ENCODE measurements around the gene RHOBTB1. TPM values are rescaled to one million over a fixed set of nuclear protein-coding genes. Genes with fewer than 3 reads are reported as not detected.

Gene RHOBTB1
- total and polyA plus RNA-seq, 5 donors, result 5.8 to 13.8 (median 9.7) TPM

GRCh38 chr10:60865198-60865783 is 78.7 kb downstream of the RHOBTB1 start:
- intact Hi-C loops (cut with DNase I), result no loop called here
- H3K4me1 ChIP-seq (ENCODE audit: control insufficient read depth, insufficient read depth, low read length), result peaks cover 2% of the 10 kb centered on the region
- WGBS, result 45% methylated on average over 2 of the region's 2 CpGs
- ATAC-seq (no peak), DNase-seq (no peak)
- H3K4me3 ChIP-seq (ENCODE audit: low read length), result no peak overlapping the region
- no peak overlapping the region for H3K27ac ChIP-seq (ENCODE audit: low read length)
- H3K9me3 ChIP-seq (ENCODE audit: control insufficient read depth, low read length), result no peaks in the 10 kb centered on the region
- H3K27me3 ChIP-seq (ENCODE audit: control insufficient read depth, insufficient read depth), result no peaks in the 10 kb centered on the region

GRCh38 chr10:60863796-60864195 is 80.2 kb downstream of the RHOBTB1 start:
- Histone ChIP-seq H3K4me3 (ENCODE audit: low read length) (no peak overlapping the region), H3K27me3 (ENCODE audit: control insufficient read depth, insufficient read depth) (no peaks in the 10 kb centered on the region), H3K4me1 (ENCODE audit: control insufficient read depth, insufficient read depth, low read length) (peaks cover 2% of the 10 kb centered on the region), H3K27ac (ENCODE audit: low read length) (no peak overlapping the region), H3K9me3 (ENCODE audit: control insufficient read depth, low read length) (no peaks in the 10 kb centered on the region)
- intact Hi-C loops (cut with DNase I), result no loop called here
- DNase-seq (no peak), ATAC-seq (no peak)
- 63% methylated on average over 5 of the region's 5 CpGs for WGBS

- Histone ChIP-seq H3K27ac (ENCODE audit: low read length) (no peak overlapping the region), H3K4me3 (ENCODE audit: low read length) (no peak overlapping the region), H3K9me3 (ENCODE audit: control insufficient read depth, low read length) (no peaks in the 10 kb centered on the region), H3K4me1 (ENCODE audit: control insufficient read depth, insufficient read depth, low read length) (peaks cover 2% of the 10 kb centered on the region), H3K27me3 (ENCODE audit: control insufficient read depth, insufficient read depth) (no peaks in the 10 kb centered on the region)
- DNase-seq (no peak), ATAC-seq (no peak)
- intact Hi-C loops (cut with DNase I), result no loop called here
These were observed 81.5 kb downstream of the RHOBTB1 start for GRCh38 chr10:60862517-60862916.

- WGBS, result 100% methylated on average over 2 of the region's 2 CpGs
- ATAC-seq (no peak), DNase-seq (no peak)
- Histone ChIP-seq H3K4me3 (ENCODE audit: low read length) (no peak overlapping the region), H3K27ac (ENCODE audit: low read length) (no peak overlapping the region), H3K9me3 (ENCODE audit: control insufficient read depth, low read length) (no peaks in the 10 kb centered on the region), H3K4me1 (ENCODE audit: control insufficient read depth, insufficient read depth, low read length) (peaks cover 2% of the 10 kb centered on the region), H3K27me3 (ENCODE audit: control insufficient read depth, insufficient read depth) (no peaks in the 10 kb centered on the region)
- intact Hi-C loops (cut with DNase I), result no loop called here
These were observed 87.6 kb downstream of the RHOBTB1 start for GRCh38 chr10:60856405-60856804.

GRCh38 chr10:60853637-60854036 is 90.3 kb downstream of the RHOBTB1 start:
- Histone ChIP-seq H3K4me3 (ENCODE audit: low read length) (no peak overlapping the region), H3K27ac (ENCODE audit: low read length) (no peak overlapping the region), H3K9me3 (ENCODE audit: control insufficient read depth, low read length) (no peaks in the 10 kb centered on the region), H3K4me1 (ENCODE audit: control insufficient read depth, insufficient read depth, low read length) (no peaks in the 10 kb centered on the region), H3K27me3 (ENCODE audit: control insufficient read depth, insufficient read depth) (no peaks in the 10 kb centered on the region)
- DNase-seq (no peak), ATAC-seq (no peak)
- 83% methylated on average over 3 of the region's 3 CpGs for WGBS
- intact Hi-C loops (cut with DNase I), result no loop called here

- no peak for DNase-seq
- no peak overlapping the region for H3K4me3 ChIP-seq (ENCODE audit: low read length)
- intact Hi-C loops (cut with DNase I), result no loop called here
- 73% methylated on average over 4 of the region's 4 CpGs for WGBS
- peak in 1 of 2 donors; percentile 43 for ATAC-seq
- no peaks in the 10 kb centered on the region for H3K9me3 ChIP-seq (ENCODE audit: control insufficient read depth, low read length)
- peaks cover 2% of the 10 kb centered on the region for H3K4me1 ChIP-seq (ENCODE audit: control insufficient read depth, insufficient read depth, low read length)
- H3K27ac ChIP-seq (ENCODE audit: low read length), result no peak overlapping the region
- no peaks in the 10 kb centered on the region for H3K27me3 ChIP-seq (ENCODE audit: control insufficient read depth, insufficient read depth)
These were observed 90.9 kb downstream of the RHOBTB1 start for GRCh38 chr10:60853107-60853506.

GRCh38 chr10:60849740-60850139 is 94.2 kb downstream of the RHOBTB1 start:
- peaks cover 2% of the 10 kb centered on the region for H3K4me1 ChIP-seq (ENCODE audit: control insufficient read depth, insufficient read depth, low read length)
- ATAC-seq, result no peak
- no peaks in the 10 kb centered on the region for H3K9me3 ChIP-seq (ENCODE audit: control insufficient read depth, low read length)
- intact Hi-C loops (cut with DNase I), result no loop called here
- no peak overlapping the region for H3K27ac ChIP-seq (ENCODE audit: low read length)
- H3K4me3 ChIP-seq (ENCODE audit: low read length), result no peak overlapping the region
- 92% methylated on average over 1 of the region's 1 CpG for WGBS
- no peaks in the 10 kb centered on the region for H3K27me3 ChIP-seq (ENCODE audit: control insufficient read depth, insufficient read depth)
- DNase-seq, result no peak

GRCh38 chr10:60849217-60849616 is 94.8 kb downstream of the RHOBTB1 start:
- ATAC-seq (peak in 1 of 2 donors; percentile 28), DNase-seq (peak in 2 of 3 donors; percentile 18 to 71)
- WGBS, result 54% methylated on average over 3 of the region's 3 CpGs
- Histone ChIP-seq H3K27ac (ENCODE audit: low read length) (no peak overlapping the region), H3K9me3 (ENCODE audit: control insufficient read depth, low read length) (no peaks in the 10 kb centered on the region), H3K4me3 (ENCODE audit: low read length) (no peak overlapping the region), H3K4me1 (ENCODE audit: control insufficient read depth, insufficient read depth, low read length) (peaks cover 2% of the 10 kb centered on the region), H3K27me3 (ENCODE audit: control insufficient read depth, insufficient read depth) (no peaks in the 10 kb centered on the region)
- intact Hi-C loops (cut with DNase I), result no loop called here

- H3K9me3 ChIP-seq (ENCODE audit: control insufficient read depth, low read length), result no peaks in the 10 kb centered on the region
- intact Hi-C loops (cut with DNase I), result no loop called here
- H3K4me3 ChIP-seq (ENCODE audit: low read length), result no peak overlapping the region
- 72% methylated on average over 5 of the region's 5 CpGs for WGBS
- H3K27me3 ChIP-seq (ENCODE audit: control insufficient read depth, insufficient read depth), result no peaks in the 10 kb centered on the region
- no peak for DNase-seq
- H3K4me1 ChIP-seq (ENCODE audit: control insufficient read depth, insufficient read depth, low read length), result peaks cover 2% of the 10 kb centered on the region
- ATAC-seq, result no peak
- H3K27ac ChIP-seq (ENCODE audit: low read length), result no peak overlapping the region
These were observed 95.3 kb downstream of the RHOBTB1 start for GRCh38 chr10:60848680-60849079.

GRCh38 chr10:60848126-60848525 is 95.9 kb downstream of the RHOBTB1 start:
- ATAC-seq, result peak; percentile 68 to 69
- Histone ChIP-seq H3K4me1 (ENCODE audit: control insufficient read depth, insufficient read depth, low read length) (peaks cover 2% of the 10 kb centered on the region), H3K9me3 (ENCODE audit: control insufficient read depth, low read length) (no peaks in the 10 kb centered on the region), H3K27me3 (ENCODE audit: control insufficient read depth, insufficient read depth) (no peaks in the 10 kb centered on the region), H3K27ac (ENCODE audit: low read length) (no peak overlapping the region), H3K4me3 (ENCODE audit: low read length) (no peak overlapping the region)
- intact Hi-C loops (cut with DNase I), result no loop called here
- 52% methylated on average over 1 of the region's 1 CpG for WGBS
- no peak for DNase-seq

- 32% methylated on average over 1 of the region's 1 CpG for WGBS
- no peak overlapping the region for H3K4me3 ChIP-seq (ENCODE audit: low read length)
- no peaks in the 10 kb centered on the region for H3K27me3 ChIP-seq (ENCODE audit: control insufficient read depth, insufficient read depth)
- H3K27ac ChIP-seq (ENCODE audit: low read length), result no peak overlapping the region
- ATAC-seq (no peak), DNase-seq (no peak)
- intact Hi-C loops (cut with DNase I), result no loop called here
- H3K9me3 ChIP-seq (ENCODE audit: control insufficient read depth, low read length), result no peaks in the 10 kb centered on the region
- peaks cover 2% of the 10 kb centered on the region for H3K4me1 ChIP-seq (ENCODE audit: control insufficient read depth, insufficient read depth, low read length)
These were observed 97.8 kb downstream of the RHOBTB1 start for GRCh38 chr10:60846173-60846572.

- no peak overlapping the region for H3K4me3 ChIP-seq (ENCODE audit: low read length)
- ATAC-seq, result no peak
- no peak overlapping the region for H3K27ac ChIP-seq (ENCODE audit: low read length)
- 97% methylated on average over 1 of the region's 1 CpG for WGBS
- peaks cover 2% of the 10 kb centered on the region for H3K4me1 ChIP-seq (ENCODE audit: control insufficient read depth, insufficient read depth, low read length)
- intact Hi-C loops (cut with DNase I), result no loop called here
- H3K27me3 ChIP-seq (ENCODE audit: control insufficient read depth, insufficient read depth), result no peaks in the 10 kb centered on the region
- no peak for DNase-seq
- H3K9me3 ChIP-seq (ENCODE audit: control insufficient read depth, low read length), result no peaks in the 10 kb centered on the region
These were observed 98.9 kb downstream of the RHOBTB1 start for GRCh38 chr10:60845038-60845437.

Data from right cardiac atrium (tissue), 5 donors.